GM18909 (cell line): ENCODE measurements around the gene SH3GLB2.
A peak's percentile ranks its signal among the peaks of the same experiment; 100 is the strongest.

Source experiments
- ATAC-seq: cut with Tn5 transposase; IDR thresholded peaks from one replicate; pipeline ENCODE4 v1.9.1; 2021; ENCODE audit warnings: mild to moderate bottlenecking; ENCODE audit not compliant: unreplicated experiment, poor library complexity

Gene SH3GLB2

DNA sequence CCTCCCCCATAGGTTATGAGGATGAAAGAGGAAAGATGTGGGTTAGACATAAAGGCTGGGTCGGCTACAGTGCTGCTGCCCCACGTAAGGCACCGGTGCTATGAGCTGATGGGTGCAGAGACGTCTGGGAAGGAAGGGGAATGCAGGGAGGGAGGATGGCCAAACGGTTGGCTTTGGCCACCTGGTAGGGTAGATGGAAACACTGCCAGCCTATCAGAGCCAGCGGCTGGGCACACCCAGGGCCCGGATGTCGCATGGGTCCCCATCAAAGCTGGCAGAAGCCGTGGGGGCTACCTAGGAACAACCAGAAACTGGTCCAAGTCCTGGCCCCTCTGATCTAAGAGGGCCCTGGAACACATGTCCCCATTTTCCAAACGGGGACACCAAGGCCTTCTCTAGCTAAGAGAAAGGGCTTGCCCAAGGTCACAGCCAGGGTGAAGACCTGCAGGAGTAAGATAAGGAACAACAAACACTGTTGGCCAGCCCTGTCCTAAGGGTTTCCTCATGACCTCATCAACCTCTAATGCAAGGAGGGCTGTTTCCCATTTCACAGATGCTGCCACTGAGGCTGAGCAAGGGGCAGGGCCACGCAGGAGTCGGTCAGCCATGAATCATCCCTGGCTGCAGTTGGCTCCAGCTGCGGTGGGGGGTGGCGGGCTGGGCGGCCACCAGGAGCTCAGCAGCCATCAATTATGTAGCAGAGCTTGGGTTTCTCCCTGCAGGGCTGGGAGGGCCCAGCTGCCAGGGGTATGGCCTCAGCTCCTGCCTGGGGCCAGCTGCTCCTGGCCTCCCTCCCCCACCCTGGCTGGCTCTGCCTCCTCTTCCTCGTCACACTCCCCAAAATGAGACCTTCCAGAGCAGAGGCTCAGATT, 4.9 kb downstream of the SH3GLB2 start:
- ATAC-seq, result no peak

DNA sequence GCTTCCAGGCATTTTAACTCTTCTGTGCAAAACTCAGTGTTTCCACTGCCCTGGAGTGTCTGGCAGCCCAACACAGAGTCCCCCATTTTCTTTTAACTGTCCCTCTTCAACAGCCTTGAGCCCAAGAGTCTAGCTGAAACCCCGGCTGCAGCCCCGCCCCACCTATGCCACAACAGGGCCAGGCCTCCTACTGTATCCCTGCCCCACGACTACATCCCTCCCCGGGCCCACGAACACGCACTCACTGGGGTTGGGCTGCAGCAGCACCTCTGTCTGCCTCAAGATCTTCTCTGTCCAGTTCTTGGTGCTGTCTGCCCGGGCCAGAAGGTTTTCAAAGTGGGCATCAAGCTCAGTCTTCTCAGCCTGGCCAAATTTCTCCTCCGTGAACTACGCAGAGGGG, 6.1 kb downstream of the SH3GLB2 start:
- no peak for ATAC-seq

DNA sequence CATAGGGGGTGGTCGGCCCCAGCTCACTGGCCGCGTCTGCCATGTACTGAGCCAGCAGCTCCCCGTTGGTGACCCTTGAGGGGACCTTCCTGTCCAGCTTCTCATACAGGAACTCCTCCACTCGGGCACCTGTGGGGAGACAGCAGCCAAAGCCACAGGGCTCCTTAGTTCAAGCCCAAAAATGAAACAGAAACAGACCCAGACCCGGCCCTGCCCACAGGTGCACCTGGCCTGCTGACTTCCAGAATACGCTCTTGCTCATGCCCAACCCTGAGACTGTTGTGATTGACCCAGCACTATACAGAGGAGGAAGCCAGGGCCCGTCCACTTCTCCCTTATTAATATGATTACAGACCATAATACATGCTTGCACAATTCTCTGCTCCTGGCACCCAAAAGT, 7.0 kb downstream of the SH3GLB2 start:
- peak; percentile 58 for ATAC-seq

DNA sequence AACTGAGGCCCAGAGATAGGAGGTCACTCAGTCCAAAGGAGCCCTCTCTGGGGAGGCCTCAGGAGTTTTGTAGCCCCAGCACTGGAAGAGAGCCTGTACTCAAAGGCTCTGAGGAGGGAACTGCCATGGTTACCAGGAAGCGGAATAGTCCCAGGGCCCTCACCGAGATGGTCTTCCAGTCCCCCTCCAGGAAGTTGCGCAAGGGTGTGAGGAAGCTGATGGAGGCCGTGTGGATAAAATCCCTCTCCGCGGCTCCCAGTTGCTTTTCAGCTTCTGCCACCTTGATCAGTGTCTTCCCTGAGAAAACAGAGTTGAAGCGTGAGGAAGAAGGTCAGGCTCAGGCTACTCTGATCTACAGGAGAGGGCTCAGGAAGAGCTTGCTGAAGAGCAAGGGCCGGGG, 13.5 kb downstream of the SH3GLB2 start:
- no peak for ATAC-seq

DNA sequence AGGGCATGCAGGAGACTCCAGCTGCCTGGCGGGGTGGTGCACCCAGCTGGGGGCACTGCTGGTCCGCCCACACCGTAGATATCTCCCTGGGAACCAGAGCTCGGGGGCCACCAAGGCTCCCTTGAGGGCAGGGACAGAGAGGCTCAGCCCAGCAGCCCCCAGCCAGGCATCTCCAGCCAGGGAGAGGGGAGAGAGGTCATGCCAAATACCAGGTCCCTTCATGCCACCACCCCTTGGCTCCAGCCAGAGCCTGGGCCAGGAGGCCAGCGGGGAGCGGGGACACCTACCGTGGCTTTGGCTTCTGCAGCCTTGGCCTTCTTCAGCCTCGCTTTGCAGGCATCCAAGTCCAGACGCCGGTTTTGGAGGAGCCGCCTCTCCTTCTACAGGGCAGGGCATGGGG, 14.0 kb downstream of the SH3GLB2 start:
- no peak for ATAC-seq

DNA sequence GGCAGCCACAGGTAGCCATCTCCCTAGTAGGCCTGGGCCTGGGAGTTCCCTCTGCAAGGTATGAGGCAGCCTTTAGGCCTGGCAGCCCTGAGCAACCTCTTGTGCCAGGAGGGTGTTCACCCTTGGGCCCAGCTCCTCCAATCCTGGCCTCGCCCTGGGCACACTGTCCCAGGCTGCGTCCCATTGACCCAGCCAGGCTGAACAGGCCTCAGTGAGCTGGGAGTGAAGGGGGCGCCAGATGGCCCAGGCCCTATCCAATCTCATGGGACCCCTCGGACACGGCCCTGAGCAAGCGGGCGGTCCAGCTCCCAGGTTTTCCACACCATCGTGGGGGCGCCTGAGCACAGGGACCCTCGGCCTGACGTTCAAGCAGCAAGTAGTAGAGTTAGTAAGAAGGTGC, 14.5 kb downstream of the SH3GLB2 start:
- no peak for ATAC-seq

DNA sequence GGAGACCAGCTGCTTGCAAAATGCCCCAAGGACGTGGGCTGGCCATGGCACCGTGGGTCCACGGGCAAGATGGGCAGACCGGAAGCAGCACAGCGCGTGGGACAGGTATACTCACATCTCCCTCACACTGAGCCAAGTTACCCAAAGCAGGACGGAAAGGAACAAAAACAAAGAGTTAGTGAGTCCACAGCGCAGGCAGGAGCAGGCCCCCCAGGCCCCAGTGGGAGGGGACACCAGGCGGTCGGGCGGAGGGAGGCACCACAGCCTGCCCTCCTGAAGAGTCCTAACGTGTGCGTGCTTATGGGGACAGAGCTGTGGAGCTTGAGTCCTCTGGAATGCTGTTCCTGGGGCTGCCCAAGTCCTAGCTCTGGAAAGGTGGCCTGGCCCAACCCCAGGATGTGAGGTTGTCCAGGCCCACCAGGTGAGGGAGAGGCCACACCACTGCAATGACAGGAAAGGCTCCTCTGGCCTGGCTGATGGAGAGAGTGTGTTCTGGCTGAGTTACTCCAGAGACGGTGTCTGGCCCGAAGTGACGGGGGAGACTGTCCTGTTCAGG, 15.2 kb downstream of the SH3GLB2 start:
- ATAC-seq, result no peak

DNA sequence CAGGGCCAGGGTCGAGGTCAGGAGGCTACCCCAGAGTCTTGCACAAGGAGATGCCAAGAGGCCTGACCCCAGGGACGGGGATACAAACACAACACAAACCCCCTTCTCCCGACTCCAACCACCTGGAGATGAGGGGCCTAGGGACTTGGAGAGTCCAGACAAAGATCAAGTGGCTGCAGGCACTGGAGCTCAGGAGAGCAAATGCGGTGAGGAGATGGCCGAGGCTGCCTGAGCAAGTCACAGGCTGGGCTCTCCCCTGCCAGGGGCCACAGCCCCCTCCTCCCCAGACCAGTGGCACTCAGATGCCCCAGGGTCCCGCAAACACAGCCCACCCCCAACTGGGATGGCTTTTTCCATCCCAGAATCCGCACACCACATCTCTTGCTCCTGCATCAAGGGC, 15.8 kb downstream of the SH3GLB2 start:
- ATAC-seq, result no peak

DNA sequence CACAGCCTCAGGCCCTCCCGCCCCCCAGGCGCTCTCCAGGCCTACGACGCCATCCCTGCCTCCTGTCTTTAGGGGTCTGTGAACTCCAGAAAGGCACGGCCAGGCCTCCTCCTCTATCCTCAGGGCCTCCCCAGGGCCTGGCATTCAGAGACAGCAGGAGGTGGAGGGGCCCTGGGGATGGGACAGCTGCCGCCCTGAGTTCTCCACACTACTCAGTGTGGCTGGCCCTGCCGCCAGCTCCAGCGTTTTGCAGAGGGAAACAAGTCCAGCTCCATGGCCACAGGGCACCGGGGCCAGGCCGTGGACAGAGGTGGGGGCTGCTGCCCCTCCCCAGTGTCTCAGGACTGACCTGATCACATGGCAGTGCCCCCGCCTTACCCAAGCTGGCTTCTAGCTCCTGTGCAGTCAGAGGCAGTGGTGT, 16.4 kb downstream of the SH3GLB2 start:
- no peak for ATAC-seq

DNA sequence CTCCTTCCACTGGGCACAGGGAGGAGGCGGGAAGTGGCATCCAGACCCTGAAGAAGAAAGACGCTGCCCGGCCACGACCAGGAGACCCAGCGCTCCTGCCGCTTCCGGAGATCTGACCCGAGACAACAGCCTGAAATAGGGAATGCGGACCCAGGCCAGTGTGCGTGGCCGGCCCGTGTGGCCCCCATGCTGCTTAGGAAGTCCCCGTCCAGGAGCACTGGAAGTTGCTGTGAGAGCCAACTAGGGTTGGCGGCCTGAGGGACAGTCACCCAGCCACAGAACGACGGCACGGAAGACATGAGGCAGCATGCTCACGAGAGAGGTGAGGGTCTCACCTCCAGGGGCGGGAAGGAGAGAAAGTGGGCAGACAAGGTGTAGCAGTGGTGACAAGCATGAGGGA, 17.0 kb downstream of the SH3GLB2 start:
- no peak for ATAC-seq

DNA sequence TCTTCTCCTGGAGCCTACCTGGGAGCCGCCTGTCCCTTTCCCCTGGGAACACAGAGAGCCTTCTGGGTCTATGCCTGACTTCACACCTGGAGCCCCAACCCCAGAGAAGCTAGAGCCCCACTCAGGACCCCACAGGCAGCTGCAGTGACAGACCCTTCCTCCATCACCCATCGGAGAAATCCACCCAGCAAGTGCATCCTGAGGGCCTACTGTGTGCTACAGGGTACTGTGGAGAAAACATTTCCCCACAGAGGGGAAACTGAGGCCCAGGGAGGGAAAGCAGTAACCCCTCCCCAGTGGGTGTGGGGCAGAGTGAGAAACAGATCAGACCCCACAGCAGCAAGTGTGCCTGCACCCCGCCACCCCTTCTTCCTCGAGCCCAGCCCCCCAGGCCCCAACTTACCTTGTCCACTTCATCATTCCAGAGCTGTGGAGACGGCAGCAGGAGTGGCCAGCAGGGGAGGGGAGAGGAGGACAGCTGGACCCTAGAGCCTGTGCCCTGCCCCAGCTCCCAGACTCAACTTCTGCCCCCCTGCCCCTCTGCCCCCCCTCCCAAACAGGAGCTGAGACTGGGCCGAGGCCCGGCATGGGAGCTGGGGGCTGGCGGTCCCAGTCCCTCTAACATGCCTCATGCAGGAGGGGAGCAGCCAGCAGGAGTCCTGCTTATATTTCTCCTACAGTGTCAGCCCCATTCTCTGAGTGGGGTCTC, 17.7 kb downstream of the SH3GLB2 start:
- ATAC-seq, result no peak

DNA sequence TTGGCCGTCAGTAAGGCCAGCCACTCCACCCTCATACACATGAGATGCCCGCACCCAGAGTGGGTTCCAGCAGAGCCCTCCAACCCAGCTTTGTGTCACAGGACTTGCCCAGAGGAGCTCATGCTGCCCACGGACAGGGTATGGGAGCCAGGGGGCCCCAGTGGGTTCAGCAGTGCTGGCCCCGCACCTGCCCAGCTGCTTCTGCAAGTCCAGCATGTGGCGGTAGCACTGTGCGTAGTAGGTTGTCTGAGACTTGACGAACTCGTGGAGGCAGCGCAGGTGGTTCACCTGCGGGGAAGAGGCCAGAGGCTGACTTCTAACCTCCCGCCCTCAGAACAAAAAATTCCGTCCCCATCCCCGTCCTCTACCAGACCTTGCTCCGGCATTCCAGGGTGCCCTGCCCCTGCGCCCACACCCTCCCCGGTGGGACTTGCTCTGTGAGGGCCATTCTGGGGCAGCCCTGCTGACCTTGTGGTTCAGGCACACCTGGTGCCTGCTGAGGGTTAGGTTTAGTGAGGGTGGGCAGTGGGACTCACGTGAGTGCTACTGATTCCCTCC, 18.5 kb downstream of the SH3GLB2 start:
- no peak for ATAC-seq

DNA sequence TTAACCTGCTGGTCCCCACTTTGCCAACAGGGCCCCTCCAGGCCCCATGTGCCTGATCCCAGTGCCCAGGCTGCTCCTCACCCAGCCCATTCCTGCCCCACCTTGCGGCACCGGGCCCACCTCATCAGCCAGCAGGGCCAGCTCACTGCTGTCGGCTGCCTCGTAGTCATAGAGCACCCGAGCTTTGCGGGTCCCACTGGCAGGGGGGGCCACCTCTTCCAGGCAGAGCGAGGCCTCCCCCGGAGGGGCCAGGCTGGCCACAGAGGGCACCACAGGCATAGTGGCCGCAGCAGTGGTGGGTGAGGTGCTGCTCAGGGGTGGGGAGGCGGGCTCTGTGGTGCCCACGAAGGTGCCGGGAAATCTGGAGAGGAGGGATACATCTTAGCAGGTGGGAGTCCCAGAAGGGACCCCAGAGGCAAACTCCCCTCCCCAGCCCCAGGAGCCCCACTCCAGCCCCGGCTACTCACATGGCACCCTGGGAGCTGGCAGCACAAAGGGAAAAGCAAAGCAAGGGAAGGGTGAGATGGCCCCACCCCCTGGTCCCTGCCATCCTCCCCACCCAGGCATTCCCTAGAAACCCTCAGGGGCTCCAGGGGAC, 19.0 kb downstream of the SH3GLB2 start:
- no peak for ATAC-seq

DNA sequence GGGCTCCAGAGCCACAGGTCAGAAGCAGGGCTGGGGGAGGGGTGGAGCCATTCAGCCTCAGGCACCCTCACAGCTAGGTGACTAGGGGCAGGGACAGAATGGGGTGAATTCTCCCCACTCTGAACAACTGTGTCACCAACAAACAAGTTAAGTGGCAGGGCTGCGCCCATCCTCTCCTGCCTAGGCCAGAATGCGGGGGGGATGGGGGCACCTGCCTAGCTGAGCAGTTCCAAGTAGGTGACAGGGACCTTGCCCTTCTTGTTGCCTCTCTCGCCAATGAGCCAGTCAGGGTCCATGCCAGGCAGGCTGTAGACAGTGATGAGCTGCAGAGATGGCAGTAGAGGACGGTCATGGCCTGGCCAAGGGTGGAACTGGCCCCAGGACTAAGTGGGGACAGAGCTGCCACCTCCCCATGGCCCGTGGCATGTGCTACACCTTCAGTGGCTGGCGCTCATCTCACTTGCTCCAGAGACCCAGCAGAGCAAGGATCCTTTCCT, 19.6 kb downstream of the SH3GLB2 start:
- ATAC-seq, result no peak

DNA sequence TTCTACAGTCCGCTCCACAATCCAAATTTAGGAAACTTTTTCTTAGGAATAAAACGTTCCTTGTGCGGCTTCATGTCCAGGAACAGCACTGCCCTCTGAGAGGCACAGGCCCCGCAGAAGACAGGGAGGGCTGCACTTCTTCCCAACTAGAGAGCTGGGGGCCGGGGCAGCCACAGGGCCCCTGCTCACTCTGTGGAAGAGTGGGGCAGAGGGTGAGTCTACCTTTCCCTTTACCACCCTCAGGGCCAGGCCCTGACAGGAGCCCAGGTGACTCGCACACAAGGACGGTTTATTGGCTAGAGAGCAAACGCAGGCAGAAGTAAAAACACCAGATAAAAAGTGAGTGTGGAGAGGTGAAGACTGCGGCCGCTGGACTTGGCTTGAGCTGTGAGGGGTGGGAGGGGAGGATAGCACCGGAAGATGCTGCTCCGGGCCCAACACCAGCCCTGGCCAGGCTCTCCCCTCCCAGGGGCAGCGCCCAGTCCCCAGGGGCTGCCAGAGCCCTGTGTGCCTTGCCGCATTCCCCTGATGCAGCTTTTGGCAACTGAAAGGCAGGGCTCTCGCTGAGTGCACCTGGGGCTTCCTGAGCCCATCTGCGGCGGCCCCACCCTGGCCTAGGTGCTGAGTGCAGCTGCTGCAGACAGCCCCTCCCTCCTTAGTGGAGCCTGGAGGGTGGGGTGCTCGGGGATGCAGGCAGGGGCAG, 20.2 kb downstream of the SH3GLB2 start:
- ATAC-seq, result no peak

DNA sequence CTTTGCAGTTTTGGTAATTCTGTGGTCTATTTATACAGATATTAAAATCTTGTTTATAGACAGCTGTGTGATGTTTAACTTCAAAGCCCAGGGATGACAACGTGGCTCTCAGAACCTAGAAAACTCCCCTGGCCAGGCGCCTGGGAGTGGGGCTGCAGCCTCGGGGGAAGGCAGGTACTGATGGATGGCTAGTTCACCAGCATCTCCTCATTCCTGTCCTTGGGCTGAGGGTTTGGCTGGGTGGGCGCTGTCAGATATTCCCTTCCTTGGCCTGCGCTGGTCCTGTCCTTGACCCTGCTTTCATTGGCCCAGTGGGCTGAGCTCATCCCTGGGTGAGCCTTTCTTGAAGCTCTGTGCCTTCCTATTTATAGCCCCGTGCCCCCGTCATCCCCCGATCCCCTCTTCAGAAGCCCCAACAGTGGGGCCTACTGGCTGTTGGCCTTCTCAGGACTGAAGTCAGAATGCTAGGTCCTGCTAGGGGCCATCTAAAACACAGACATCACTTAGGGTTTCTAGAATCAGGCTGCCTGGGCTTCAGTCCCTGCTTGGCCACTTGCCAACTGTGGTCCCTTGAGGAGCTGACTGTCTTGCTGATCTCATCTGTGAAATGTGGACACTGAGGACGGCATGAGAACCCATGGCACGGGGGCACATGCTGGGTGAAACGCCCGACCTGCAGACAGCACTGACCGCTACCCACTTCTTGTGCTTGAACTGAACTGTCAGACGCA, 20.9 kb downstream of the SH3GLB2 start:
- no peak for ATAC-seq

DNA sequence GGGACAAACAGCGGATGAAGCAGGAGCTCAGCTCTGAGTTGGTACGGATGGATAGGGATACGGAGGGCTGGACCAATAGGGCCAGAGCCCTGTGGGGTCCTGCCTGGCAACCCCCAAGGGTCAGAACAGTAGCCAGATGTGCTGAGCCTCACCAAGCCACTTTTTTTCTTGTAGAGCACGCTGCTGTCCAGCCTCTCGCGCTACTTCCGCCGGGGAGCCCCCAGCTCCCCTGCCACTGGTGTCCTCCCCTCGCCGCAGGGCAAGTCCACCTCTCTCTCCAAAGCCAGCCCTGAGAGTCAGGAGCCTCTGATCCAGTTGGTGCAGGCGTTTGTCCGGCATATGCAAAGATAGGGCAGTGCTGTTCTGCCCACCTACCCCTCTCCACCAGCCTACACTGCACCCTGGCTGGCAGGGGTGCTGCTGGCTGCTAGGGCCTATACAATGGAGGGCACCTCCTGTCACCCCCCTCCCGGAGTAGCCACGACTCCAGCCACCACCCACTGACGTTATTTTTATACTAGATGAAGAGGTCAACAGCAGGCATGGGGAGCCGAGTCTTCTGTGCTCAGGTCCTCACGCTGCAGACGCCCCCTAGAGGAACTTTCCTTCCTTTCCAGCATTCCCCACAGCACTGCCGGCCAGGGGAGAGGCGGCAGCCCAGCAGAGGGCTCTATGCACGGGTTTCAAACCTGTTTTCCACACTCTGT, 21.6 kb downstream of the SH3GLB2 start:
- no peak for ATAC-seq

DNA sequence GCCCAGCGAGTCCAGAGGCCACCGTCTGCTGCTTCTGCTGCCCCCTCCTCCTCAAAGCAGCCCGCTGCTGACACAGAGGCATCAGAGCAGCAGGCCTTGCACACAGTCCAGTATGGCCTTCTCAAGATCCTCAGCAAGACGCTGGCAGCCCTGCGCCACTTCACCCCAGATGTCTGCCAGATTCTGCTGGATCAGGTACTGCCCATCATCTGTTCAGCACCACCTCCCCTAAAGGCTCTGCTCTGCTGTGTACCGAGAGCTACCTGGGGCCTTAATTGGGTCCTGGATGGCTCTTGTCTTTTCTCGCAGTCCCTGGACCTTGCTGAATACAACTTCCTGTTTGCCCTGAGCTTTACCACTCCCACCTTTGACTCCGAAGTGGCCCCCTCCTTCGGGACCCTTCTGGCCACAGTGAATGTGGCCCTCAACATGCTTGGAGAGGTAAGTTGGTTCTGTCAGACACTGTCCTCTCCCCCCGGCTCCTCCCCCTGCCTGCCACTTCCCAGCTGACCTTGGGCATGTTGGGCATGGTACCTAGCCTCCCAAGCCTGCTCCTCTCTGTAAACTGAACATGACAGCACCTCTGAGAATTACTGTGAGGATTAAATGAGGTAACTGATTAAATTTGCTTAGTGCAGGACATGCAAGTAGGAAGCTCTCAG, 22.7 kb downstream of the SH3GLB2 start:
- ATAC-seq, result no peak
